H9 (cell line): ENCODE results near the gene SNRNP48. TPM values are rescaled to one million over a fixed set of nuclear protein-coding genes. Genes with fewer than 3 reads are reported as not detected.

Source experiments
- DNase-seq: peaks from one replicate; pipeline ENCODE4 v3.0.0-alpha.2; 2017
- H2AFZ ChIP-seq: one replicate; pipeline ENCODE4 v1.6.1; 2013; ENCODE audit warnings: mild to moderate bottlenecking, low read length, control low read depth, moderate library complexity
- H2AK5ac ChIP-seq: 2 replicates; pipeline ENCODE4 v1.6.1; 2013; ENCODE audit warnings: low read length, control low read depth, mixed read lengths; ENCODE audit not compliant: insufficient read length
- H2BK120ac ChIP-seq: one replicate; pipeline ENCODE4 v1.6.1; 2013; ENCODE audit warnings: low read depth, mild to moderate bottlenecking, low read length, control low read depth, inconsistent platforms; ENCODE audit not compliant: poor library complexity, severe bottlenecking
- H2BK12ac ChIP-seq: 2 replicates; pipeline ENCODE4 v1.6.1; 2013; ENCODE audit warnings: low read length, control low read depth, mixed read lengths, low read depth; ENCODE audit not compliant: insufficient read length
- H2BK15ac ChIP-seq: 2 replicates; pipeline ENCODE4 v1.6.1; 2013; ENCODE audit warnings: low read depth, low read length, control low read depth
- H2BK20ac ChIP-seq: one replicate; pipeline ENCODE4 v1.6.1; 2013; ENCODE audit warnings: low read depth, mild to moderate bottlenecking, low read length, control low read depth, inconsistent platforms; ENCODE audit not compliant: poor library complexity, severe bottlenecking
- H2BK5ac ChIP-seq: 2 replicates; pipeline ENCODE4 v1.6.1; 2013; ENCODE audit warnings: low read length, control low read depth, mixed read lengths; ENCODE audit not compliant: insufficient read length
- H3K14ac ChIP-seq: 2 replicates; pipeline ENCODE4 v1.6.1; 2013; ENCODE audit warnings: low read length, control low read depth; ENCODE audit not compliant: insufficient read depth
- H3K18ac ChIP-seq: 2 replicates; pipeline ENCODE4 v1.6.1; 2013; ENCODE audit warnings: low read depth, mild to moderate bottlenecking, mixed read lengths, low read length, control low read depth; ENCODE audit not compliant: insufficient read length
- H3K23ac ChIP-seq: 2 replicates; pipeline ENCODE4 v1.6.1; 2013; ENCODE audit warnings: low read length, control low read depth, mixed read lengths, low read depth; ENCODE audit not compliant: insufficient read length
- H3K23me2 ChIP-seq: 2 replicates; pipeline ENCODE4 v1.6.1; 2013; ENCODE audit warnings: low read depth, mild to moderate bottlenecking, mixed read lengths, low read length, control low read depth; ENCODE audit not compliant: insufficient read length, poor library complexity, severe bottlenecking
- H3K27ac ChIP-seq: 2 replicates; pipeline ENCODE4 v1.5.1; 2013; ENCODE audit warnings: low read length, control low read depth, mixed read lengths, low read depth; ENCODE audit not compliant: insufficient read length
- H3K27me3 ChIP-seq: 2 replicates; pipeline ENCODE4 v1.6.1; 2013; ENCODE audit warnings: low read length, control low read depth, inconsistent platforms; ENCODE audit not compliant: insufficient read depth
- H3K4ac ChIP-seq: 2 replicates; pipeline ENCODE4 v1.6.1; 2013; ENCODE audit warnings: low read depth, mild to moderate bottlenecking, control low read depth, inconsistent platforms, low read length, moderate library complexity
- H3K4me1 ChIP-seq: 2 replicates; pipeline ENCODE4 v1.6.1; 2013; ENCODE audit warnings: low read length, control low read depth, inconsistent platforms; ENCODE audit not compliant: insufficient read depth
- H3K4me2 ChIP-seq: 2 replicates; pipeline ENCODE4 v1.6.1; 2013; ENCODE audit warnings: low read length, control low read depth, mixed read lengths; ENCODE audit not compliant: insufficient read length, insufficient read depth
- H3K56ac ChIP-seq: 2 replicates; pipeline ENCODE4 v1.6.1; 2013; ENCODE audit warnings: low read depth, mild to moderate bottlenecking, mixed read lengths, low read length, control low read depth; ENCODE audit not compliant: insufficient read length
- H3K79me1 ChIP-seq: 2 replicates; pipeline ENCODE4 v1.6.1; 2013; ENCODE audit warnings: low read depth, mild to moderate bottlenecking, moderate library complexity, low read length, control low read depth, inconsistent platforms; ENCODE audit not compliant: insufficient read depth, poor library complexity, severe bottlenecking
- H3K79me2 ChIP-seq: 2 replicates; pipeline ENCODE4 v1.6.1; 2013; ENCODE audit warnings: low read length, control low read depth, inconsistent platforms; ENCODE audit not compliant: insufficient read depth
- H3K9ac ChIP-seq: 2 replicates; pipeline ENCODE4 v1.6.1; 2013; ENCODE audit warnings: low read length, control low read depth, mixed read lengths; ENCODE audit not compliant: insufficient read length; ENCODE audit errors: extremely low read depth
- H3K9me3 ChIP-seq: one replicate; pipeline ENCODE4 v1.6.1; 2013; ENCODE audit warnings: low read depth, low read length, inconsistent platforms; ENCODE audit not compliant: control insufficient read depth
- H3T11ph ChIP-seq: one replicate; pipeline ENCODE4 v1.6.1; 2013; ENCODE audit warnings: mild to moderate bottlenecking, low read length, control low read depth, inconsistent platforms
- H4K20me1 ChIP-seq: one replicate; pipeline ENCODE4 v1.6.1; 2013; ENCODE audit not compliant: control insufficient read depth, insufficient read length, insufficient read depth
- H4K5ac ChIP-seq: 2 replicates; pipeline ENCODE4 v1.6.1; 2013; ENCODE audit warnings: low read depth, mild to moderate bottlenecking, mixed read lengths, low read length, control low read depth; ENCODE audit not compliant: insufficient read length
- H4K8ac ChIP-seq: replicated peaks from 2 replicates; pipeline ENCODE4 v1.6.1; 2013; ENCODE audit warnings: low read length, control low read depth, mixed read lengths, low read depth; ENCODE audit not compliant: insufficient read length
- H4K91ac ChIP-seq: 2 replicates; pipeline ENCODE4 v1.6.1; 2013; ENCODE audit warnings: low read depth, mild to moderate bottlenecking, moderate library complexity, mixed read lengths, low read length, control low read depth; ENCODE audit not compliant: insufficient read length
- H3K27ac Mint-ChIP-seq, 3 experiments: 2 replicates in 2 of 3; 3 replicates in 1 of 3; pipeline ENCODE4 v1.8.0; 2020 to 2021; ENCODE audit warnings: mixed read lengths in 3 of 3, mild to moderate bottlenecking in 1 of 3, moderate library complexity in 1 of 3
- H3K27me3 Mint-ChIP-seq: 2 replicates; pipeline ENCODE4 v1.8.0; 2021; ENCODE audit warnings: low read depth, mild to moderate bottlenecking, moderate library complexity, mixed read lengths
- H3K36me3 Mint-ChIP-seq, 3 experiments: 2 replicates in 2 of 3; 3 replicates in 1 of 3; pipeline ENCODE4 v1.8.0; 2020 to 2021; ENCODE audit warnings: low read depth in 3 of 3, mixed read lengths in 3 of 3; ENCODE audit not compliant: insufficient read depth in 1 of 3
- H3K4me1 Mint-ChIP-seq, 2 experiments: 2 replicates each; pipeline ENCODE4 v1.8.0; 2020; ENCODE audit warnings: mixed read lengths in 2 of 2
- H3K4me3 Mint-ChIP-seq, 2 experiments: 2 replicates in 1 of 2; 3 replicates in 1 of 2; pipeline ENCODE4 v1.8.0; 2020 to 2021; ENCODE audit warnings: mild to moderate bottlenecking in 2 of 2, mixed read lengths in 2 of 2, moderate library complexity in 1 of 2
- H3K9me3 Mint-ChIP-seq, 2 experiments: 2 replicates in 1 of 2; 3 replicates in 1 of 2; pipeline ENCODE4 v1.8.0; 2020; ENCODE audit warnings: mild to moderate bottlenecking in 2 of 2, mixed read lengths in 2 of 2, moderate library complexity in 1 of 2
- WGBS: extraction: QIAGEN DNeasy Blood & Tissue Kit; methylation state at CpG from one replicate; pipeline ENCODE4 v1.1.7; 2013; ENCODE audit warnings: missing lambda C conversion rate, low lambda C conversion rate, mixed read lengths; ENCODE audit not compliant: insufficient read length; ENCODE audit errors: extremely low coverage; 5-methylcytosine and 5-hydroxymethylcytosine counted together
- total RNA-seq: library from RNA; stranded (reverse); gene quantifications from 2 replicates; pipeline ENCODE4 v1.2.1, GENCODE V29; 2021
- TF ChIP-seq, protein P1 (sequence below): fragments of 200-600 bp; sonication (generic); conservative IDR thresholded peaks from 3 replicates; pipeline ENCODE4 v1.8.0; 2021; ENCODE audit warnings: antibody characterized with exemption, mild to moderate bottlenecking

SNRNP48 gene
- total RNA-seq, 1 experiment from 2014 or later = 16.9 TPM

DNA sequence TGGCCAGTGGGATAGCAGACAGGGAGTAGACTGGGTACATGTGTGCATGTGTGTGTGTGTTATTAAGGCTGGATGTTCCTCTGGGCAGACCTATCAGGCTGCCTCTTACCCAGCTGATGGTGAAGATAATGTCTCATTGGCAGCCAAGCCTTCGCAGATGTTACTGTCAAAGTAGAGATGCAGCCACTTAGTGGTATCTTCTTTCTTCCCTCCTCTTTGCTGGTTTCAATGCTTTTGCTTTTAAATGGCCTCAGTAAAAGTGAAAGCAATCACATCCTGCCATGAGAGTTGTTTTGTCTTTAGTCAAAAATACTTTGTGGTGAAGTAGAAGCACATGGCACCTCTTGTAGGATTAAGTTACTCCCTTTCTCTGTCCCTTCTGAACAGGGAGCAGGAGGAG lies 57.5 kb downstream of the SNRNP48 start:
- H4K5ac ChIP-seq = no peak overlapping the region

More for the DNA sequence above, 57.5 kb downstream of the SNRNP48 start:
- no peaks in the 10 kb centered on the region for H3K79me2 ChIP-seq
- no peak overlapping the region for H2AK5ac ChIP-seq
- H2BK12ac ChIP-seq = no peak overlapping the region
- no peak overlapping the region for H3K23ac ChIP-seq
- no peaks in the 10 kb centered on the region for H3K79me1 ChIP-seq
- H3K56ac ChIP-seq = no peak overlapping the region
- TF ChIP-seq, protein P1, sequence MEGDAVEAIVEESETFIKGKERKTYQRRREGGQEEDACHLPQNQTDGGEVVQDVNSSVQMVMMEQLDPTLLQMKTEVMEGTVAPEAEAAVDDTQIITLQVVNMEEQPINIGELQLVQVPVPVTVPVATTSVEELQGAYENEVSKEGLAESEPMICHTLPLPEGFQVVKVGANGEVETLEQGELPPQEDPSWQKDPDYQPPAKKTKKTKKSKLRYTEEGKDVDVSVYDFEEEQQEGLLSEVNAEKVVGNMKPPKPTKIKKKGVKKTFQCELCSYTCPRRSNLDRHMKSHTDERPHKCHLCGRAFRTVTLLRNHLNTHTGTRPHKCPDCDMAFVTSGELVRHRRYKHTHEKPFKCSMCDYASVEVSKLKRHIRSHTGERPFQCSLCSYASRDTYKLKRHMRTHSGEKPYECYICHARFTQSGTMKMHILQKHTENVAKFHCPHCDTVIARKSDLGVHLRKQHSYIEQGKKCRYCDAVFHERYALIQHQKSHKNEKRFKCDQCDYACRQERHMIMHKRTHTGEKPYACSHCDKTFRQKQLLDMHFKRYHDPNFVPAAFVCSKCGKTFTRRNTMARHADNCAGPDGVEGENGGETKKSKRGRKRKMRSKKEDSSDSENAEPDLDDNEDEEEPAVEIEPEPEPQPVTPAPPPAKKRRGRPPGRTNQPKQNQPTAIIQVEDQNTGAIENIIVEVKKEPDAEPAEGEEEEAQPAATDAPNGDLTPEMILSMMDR = no peak
- H3K9me3 ChIP-seq = no peaks in the 10 kb centered on the region
- no peak overlapping the region for H4K8ac ChIP-seq
- H3T11ph ChIP-seq = no peak overlapping the region
- H3K27ac ChIP-seq = no peak overlapping the region
- no peaks in the 10 kb centered on the region for H3K4me1 ChIP-seq
- no CpG with 5 or more reads among the region's 1 CpG for WGBS
- no peak overlapping the region for H3K14ac ChIP-seq
- H3K4me1 Mint-ChIP-seq = no peaks in the 10 kb centered on the region
- no peak for DNase-seq
- H3K36me3 Mint-ChIP-seq = no peaks in the 10 kb centered on the region
- H2BK20ac ChIP-seq = no peak overlapping the region
- H3K4me3 Mint-ChIP-seq = no peak overlapping the region
- H2AFZ ChIP-seq = no peak overlapping the region
- H2BK120ac ChIP-seq = no peak overlapping the region
- H3K18ac ChIP-seq = no peak overlapping the region
- no peaks in the 10 kb centered on the region for H3K9me3 Mint-ChIP-seq
- H3K27ac Mint-ChIP-seq = no peak overlapping the region
- no peak overlapping the region for H2BK5ac ChIP-seq
- H3K27me3 ChIP-seq = no peaks in the 10 kb centered on the region
- H3K4me2 ChIP-seq = no peak overlapping the region
- H3K23me2 ChIP-seq = no peaks in the 10 kb centered on the region
- H3K9ac ChIP-seq = no peak overlapping the region
- no peaks in the 10 kb centered on the region; the same call in none of the 2 replicates for H3K27me3 Mint-ChIP-seq
- no peak overlapping the region for H4K91ac ChIP-seq
- no peaks in the 10 kb centered on the region for H4K20me1 ChIP-seq
- no peak overlapping the region for H2BK15ac ChIP-seq
- H3K4ac ChIP-seq = no peak overlapping the region
